ENCODE data around the gene AQP1.

AQP1 gene

DNA sequence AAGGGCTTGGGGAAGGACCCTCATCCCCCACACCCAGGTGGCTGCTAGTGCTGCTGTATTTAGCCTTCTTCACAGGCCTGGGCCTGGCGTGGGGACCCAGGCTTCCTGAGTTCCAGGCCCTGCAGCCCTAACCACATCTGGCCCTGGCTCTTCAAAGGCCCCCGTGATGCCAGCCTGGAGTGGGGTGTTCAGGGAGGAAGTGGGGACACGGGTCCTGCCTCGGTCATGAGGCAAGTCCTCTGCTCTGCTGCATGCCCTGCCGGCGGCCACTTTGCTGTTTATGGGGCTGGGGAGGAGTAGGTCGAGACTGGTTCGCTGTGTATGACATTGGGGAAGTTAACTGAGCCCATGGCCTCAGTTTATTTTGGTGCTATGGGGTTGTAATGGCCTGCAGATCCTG is 8.5 kb upstream of the AQP1 start:
- H3K4me3 ChIP-seq (ENCODE audit: low read length), result no peak overlapping the region
- DNase-seq (ENCODE audit: low read depth, low spot score), result no peak

DNA sequence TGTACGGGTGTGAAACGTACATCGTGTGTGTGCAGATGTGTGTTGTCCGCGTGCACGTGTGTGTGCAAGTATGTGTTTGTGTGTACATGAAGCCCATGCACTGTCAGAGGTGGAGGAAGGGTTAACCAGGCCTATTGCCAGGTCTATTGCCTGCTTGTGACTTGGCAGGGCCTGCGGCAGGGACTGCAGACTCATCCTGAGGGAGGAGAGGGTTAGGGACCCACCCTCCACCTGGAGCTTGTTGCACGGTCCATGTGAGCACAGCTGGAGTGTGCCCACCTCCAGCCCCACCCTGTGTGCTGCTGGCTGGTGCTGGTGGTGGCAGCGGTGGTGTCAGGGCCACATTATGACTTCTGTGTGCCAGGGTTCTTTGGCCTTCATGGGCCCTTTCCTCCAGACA is 7.1 kb upstream of the AQP1 start:
- H3K4me3 ChIP-seq (ENCODE audit: low read length), result no peak overlapping the region
- no peak for DNase-seq (ENCODE audit: low read depth, low spot score)

DNA sequence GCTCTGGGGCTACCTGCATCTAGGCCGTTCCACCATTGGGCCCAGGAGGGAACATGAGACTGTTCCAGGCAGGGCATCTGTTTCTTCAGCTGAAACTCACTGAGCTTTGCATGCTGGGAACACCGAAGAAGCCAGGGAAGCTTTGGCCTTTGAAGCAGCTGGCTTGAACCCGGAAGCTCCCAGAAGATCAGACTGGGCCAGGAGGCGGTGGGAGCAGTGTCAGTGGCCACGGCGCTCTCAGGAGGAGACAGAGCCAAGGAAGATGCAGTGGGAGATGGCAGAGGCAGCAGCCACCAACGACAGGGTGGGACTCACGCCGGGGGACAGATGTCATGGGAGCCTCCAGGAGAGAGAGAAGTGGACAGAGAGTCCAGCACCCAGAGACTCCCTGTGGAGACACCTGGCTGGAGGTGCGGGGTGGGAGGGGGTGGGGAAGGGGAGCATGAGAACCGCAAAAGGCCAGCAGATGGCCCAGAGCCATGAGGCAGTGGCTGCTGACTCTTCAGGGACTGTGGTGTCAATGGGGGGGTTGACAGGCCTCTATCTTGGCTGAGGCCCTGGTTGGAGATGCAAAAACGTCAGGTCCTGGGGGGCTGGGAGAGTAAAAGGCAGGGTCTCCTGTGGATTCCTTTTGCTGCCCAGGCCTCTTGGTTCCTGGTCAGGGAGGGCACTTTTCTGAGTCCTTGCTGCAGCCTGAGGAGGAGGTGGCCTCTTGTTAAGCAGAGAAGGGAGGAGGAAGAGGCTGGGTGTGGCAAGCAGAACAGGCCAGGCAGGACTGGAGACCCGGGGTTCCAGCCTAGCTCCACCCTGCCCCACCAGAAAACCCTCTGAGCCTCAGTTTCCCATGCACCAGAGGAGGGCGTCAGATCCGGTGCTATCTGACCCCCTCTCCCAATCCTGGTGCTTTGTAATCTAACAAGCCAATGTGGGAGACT is 6.3 kb upstream of the AQP1 start:
- no peak overlapping the region for H3K4me3 ChIP-seq (ENCODE audit: low read length)
- DNase-seq (ENCODE audit: low read depth, low spot score), result no peak

GRCh38 chr7:30906014-30906413 is 5.6 kb upstream of the AQP1 start:
- no peak overlapping the region for H3K4me3 ChIP-seq (ENCODE audit: low read length)
- DNase-seq (ENCODE audit: low read depth, low spot score), result no peak

- no peak for DNase-seq (ENCODE audit: low read depth, low spot score)
- H3K4me3 ChIP-seq (ENCODE audit: low read length), result no peak overlapping the region
Observed at GRCh38 chr7:30906515-30907240, 5.0 kb upstream of the AQP1 start.

- no peak overlapping the region for H3K4me3 ChIP-seq (ENCODE audit: low read length)
- DNase-seq (ENCODE audit: low read depth, low spot score), result no peak
Observed at GRCh38 chr7:30907527-30908267, 4.0 kb upstream of the AQP1 start.

GRCh38 chr7:30908681-30909080 is 3.0 kb upstream of the AQP1 start:
- H3K4me3 ChIP-seq (ENCODE audit: low read length), result no peak overlapping the region
- no peak for DNase-seq (ENCODE audit: low read depth, low spot score)

DNA sequence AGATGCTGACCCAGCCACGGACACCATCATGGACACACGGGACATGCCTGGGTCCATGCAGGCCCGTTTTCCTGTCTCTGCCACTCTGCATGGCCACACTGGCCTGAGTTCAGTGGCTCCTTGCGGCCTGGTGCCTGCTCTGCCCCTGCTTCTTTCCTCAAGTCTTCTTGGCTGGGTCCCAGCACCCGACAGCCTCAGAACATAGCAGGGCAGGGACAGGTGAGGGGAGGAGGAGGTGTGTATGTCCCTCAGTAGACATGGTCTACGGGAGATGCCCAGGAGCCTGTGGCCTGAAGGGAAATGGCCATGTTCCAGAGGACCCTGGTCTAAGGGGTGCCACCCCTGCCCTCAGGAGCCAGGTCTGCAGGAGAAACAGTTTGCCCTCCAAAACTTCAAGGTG is 2.2 kb upstream of the AQP1 start:
- H3K4me3 ChIP-seq (ENCODE audit: low read length), result no peak overlapping the region
- DNase-seq (ENCODE audit: low read depth, low spot score), result no peak

DNA sequence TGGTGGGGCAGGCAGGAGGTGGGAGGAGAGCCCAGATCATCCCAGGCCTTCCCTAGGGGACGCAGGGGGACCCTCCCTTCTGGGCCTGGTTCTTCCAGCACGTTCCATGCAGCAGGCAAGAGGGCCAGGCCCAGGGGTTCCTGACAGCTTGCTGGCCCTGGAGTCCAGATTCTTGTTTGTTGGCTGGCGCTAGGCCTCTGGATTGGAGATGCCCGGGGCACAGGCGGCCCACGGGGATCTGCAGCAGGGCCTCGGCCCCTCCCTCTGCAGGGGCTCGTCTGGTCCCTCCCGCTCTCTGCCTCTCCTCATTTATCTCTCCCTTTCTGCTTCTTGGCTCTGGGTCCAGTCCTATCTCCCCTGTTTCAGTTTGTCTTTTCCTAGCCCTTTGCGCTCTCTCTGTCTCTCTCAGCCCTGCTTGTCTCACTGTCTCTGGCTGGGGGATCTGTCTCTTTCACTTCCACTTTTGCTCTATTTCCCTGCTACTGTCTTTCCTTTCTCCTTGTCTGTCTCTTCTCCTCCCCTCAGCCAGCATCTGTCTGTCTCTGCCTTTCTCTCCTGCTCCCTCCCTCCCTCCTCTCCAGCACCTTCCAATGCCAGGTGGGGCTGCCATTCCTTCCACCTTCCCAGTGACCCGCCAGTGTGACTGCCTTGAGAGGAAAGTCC is 1.1 kb upstream of the AQP1 start:
- H3K4me3 ChIP-seq (ENCODE audit: low read length), result no peak overlapping the region
- no peak for DNase-seq (ENCODE audit: low read depth, low spot score)

GRCh38 chr7:30911133-30911532 is 520 bp upstream of the AQP1 start:
- no peak for DNase-seq (ENCODE audit: low read depth, low spot score)

DNA sequence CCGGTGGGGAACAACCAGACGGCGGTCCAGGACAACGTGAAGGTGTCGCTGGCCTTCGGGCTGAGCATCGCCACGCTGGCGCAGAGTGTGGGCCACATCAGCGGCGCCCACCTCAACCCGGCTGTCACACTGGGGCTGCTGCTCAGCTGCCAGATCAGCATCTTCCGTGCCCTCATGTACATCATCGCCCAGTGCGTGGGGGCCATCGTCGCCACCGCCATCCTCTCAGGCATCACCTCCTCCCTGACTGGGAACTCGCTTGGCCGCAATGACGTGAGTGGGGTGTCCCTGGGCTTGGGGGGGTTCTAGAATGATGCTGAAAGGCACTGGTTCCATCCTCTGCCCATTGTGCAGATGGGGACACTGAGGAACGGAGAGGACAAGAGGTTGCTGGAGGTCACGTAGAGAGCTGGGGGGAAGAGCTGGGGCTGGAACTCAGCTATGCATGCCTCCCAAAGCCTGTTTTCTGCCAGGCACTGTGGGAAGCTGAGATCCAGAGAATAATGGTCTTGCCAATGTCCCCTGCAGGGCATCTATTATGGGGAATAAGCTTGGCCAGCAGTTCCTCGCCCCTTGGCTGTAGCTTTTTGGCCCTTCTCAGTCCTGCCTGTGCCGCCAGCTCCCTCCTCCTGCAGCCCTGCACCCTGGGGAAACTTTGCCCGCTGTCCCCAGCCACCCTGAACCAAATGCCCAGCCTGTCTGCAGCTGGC is 523 bp downstream of the AQP1 start:
- DNase-seq (ENCODE audit: low read depth, low spot score), result no peak
- no peak overlapping the region for H3K4me3 ChIP-seq (ENCODE audit: low read length)

More at GRCh38 chr7:30911133-30911532, 520 bp upstream of the AQP1 start:
- H3K4me3 ChIP-seq (ENCODE audit: low read length), result no peak overlapping the region

- DNase-seq (ENCODE audit: low read depth, low spot score), result no peak
- H3K4me3 ChIP-seq (ENCODE audit: low read length), result no peak overlapping the region
Observed at GRCh38 chr7:30912731-30912985, 1.0 kb downstream of the AQP1 start.

- H3K4me3 ChIP-seq (ENCODE audit: low read length), result no peak overlapping the region
- no peak for DNase-seq (ENCODE audit: low read depth, low spot score)
Observed at GRCh38 chr7:30912986-30913811, 1.5 kb downstream of the AQP1 start.

GRCh38 chr7:30913821-30914515 is 2.3 kb downstream of the AQP1 start:
- no peak overlapping the region for H3K4me3 ChIP-seq (ENCODE audit: low read length)
- DNase-seq (ENCODE audit: low read depth, low spot score), result no peak

GRCh38 chr7:30914596-30914995 is 2.9 kb downstream of the AQP1 start:
- no peak overlapping the region for H3K4me3 ChIP-seq (ENCODE audit: low read length)
- no peak for DNase-seq (ENCODE audit: low read depth, low spot score)

DNA sequence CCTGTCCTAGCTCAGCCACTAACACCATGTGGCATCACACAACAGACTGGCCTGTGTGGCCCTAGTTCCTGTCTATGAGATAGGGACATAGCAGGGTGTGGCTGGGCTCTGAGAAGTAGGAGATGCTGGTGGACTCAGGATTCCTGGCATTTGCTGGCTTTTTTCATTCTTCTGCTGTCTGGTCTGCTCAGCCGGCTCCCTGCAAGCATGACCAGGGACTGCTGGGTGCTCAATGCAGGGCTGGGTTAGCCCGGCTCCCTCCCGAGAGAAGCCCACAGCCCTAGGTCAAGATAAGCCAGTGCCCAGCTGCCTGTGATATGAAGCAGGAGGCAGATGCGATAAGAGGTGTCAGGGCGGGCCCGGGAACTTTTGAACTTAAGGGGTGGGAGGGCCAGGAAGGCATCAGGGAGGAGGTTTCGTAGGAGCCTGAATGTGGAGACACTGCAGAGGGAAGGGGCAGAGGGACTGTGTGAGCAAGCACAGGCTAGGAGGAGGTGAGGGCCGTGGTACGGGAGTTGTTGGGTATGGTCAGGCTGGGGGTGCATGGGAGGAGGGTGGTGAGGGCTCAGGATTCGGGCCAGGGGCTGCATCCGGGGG is 3.5 kb downstream of the AQP1 start:
- no peak overlapping the region for H3K4me3 ChIP-seq (ENCODE audit: low read length)
- DNase-seq (ENCODE audit: low read depth, low spot score), result no peak

- DNase-seq (ENCODE audit: low read depth, low spot score), result no peak
- H3K4me3 ChIP-seq (ENCODE audit: low read length), result no peak overlapping the region
Observed at GRCh38 chr7:30915751-30916150, 4.1 kb downstream of the AQP1 start.
